GM12878 (cell line): Measurements from ENCODE around the gene CNKSR3. TPM values are rescaled to one million over a fixed set of nuclear protein-coding genes. Genes with fewer than 3 reads are reported as not detected.

ENCODE experiments used
- ATAC-seq: fragments of 200-7000 bp; cut with Tn5 transposase; 3 replicates; pipeline ENCODE4 v1.9.1; 2020; ENCODE audit warnings: mild to moderate bottlenecking, moderate library complexity
- BruUV-seq: library from RNA; stranded (reverse); fragments of 400-500 nt; replicated peaks from 2 replicates; lab custom pipeline; 2021; lab: Mats Ljungman, UMichigan
- CTCF ChIA-PET: fragments of 300-600 bp; sonication (Branson Sonifier 250); formaldehyde crosslinking; extraction: SDS; loops from one replicate; lab custom pipeline; 2021; ENCODE audit warnings: inconsistent platforms; lab: Yijun Ruan, JAX
- POLR2A ChIA-PET: fragments of 350-600 bp; formaldehyde crosslinking; extraction: SDS; loops from one replicate; lab custom pipeline; 2021; ENCODE audit warnings: inconsistent platforms; lab: Charles Lee
- RAD21 ChIA-PET: fragments of 300-600 bp; sonication (Branson Sonifier 250); formaldehyde crosslinking; loops from one replicate; lab custom pipeline; 2023; ENCODE audit warnings: antibody characterized with exemption; ENCODE audit not compliant: unreplicated experiment; lab: Charles Lee
- SMC1A ChIA-PET: fragments of 300-600 bp; sonication (Branson Sonifier 250); formaldehyde crosslinking; loops from one replicate; lab custom pipeline; 2023; ENCODE audit not compliant: unreplicated experiment, uncharacterized antibody; lab: Charles Lee
- DNase-seq: peaks from one replicate; pipeline ENCODE4 v3.0.0-alpha.2; 2011; ENCODE audit warnings: low read depth, low spot score
- FAIRE-seq: peaks from 3 replicates; lab custom pipeline; 2011; peaks lifted over from hg19 to GRCh38; lab: Jason Lieb, UNC
- H2AFZ ChIP-seq: 2 replicates; pipeline ENCODE4 v1.6.0; 2011; ENCODE audit warnings: low read depth, low read length, control low read depth; ENCODE audit not compliant: control insufficient read depth
- H3K27ac ChIP-seq: 2 replicates; pipeline ENCODE4 v1.5.1; 2011; ENCODE audit warnings: control low read depth; ENCODE audit not compliant: control insufficient read depth, insufficient read depth
- H3K27me3 ChIP-seq, 2 experiments: replicated peaks in 1 of 2; 2 replicates each; pipeline versions ENCODE4 v1.6.0 to v1.6.1; 2011; ENCODE audit warnings: low read length in 1 of 2; ENCODE audit not compliant: control insufficient read depth in 2 of 2, insufficient read depth in 2 of 2
- H3K36me3 ChIP-seq, 2 experiments: 2 replicates each; pipeline ENCODE4 v1.5.1; 2011; ENCODE audit warnings: low read length in 1 of 2; ENCODE audit not compliant: control insufficient read depth in 2 of 2, insufficient read depth in 2 of 2
- H3K4me1 ChIP-seq: 2 replicates; pipeline ENCODE4 v1.6.1; 2011; ENCODE audit warnings: mild to moderate bottlenecking, low read length, moderate library complexity, mixed read lengths; ENCODE audit not compliant: control insufficient read depth, insufficient read depth
- H3K4me2 ChIP-seq: 2 replicates; pipeline ENCODE4 v1.6.0; 2011; ENCODE audit warnings: control low read depth; ENCODE audit not compliant: control insufficient read depth, insufficient read depth
- H3K4me3 ChIP-seq: fragments of 200-600 bp; sonication (generic); 2 replicates; pipeline ENCODE4 v1.5.1; 2016
- H3K79me2 ChIP-seq: 2 replicates; pipeline ENCODE4 v1.6.0; 2011; ENCODE audit warnings: low read length; ENCODE audit not compliant: control insufficient read depth, insufficient read depth
- H3K9ac ChIP-seq: 2 replicates; pipeline ENCODE4 v1.8.0; 2011; ENCODE audit warnings: low read length, control low read depth, mixed read lengths; ENCODE audit not compliant: control insufficient read depth, insufficient read depth
- H3K9me3 ChIP-seq: replicated peaks from 3 replicates; pipeline ENCODE4 v1.5.1; 2011; ENCODE audit warnings: mild to moderate bottlenecking, low read length; ENCODE audit not compliant: control insufficient read depth, insufficient read depth
- H4K20me1 ChIP-seq: 2 replicates; pipeline ENCODE4 v1.6.0; 2011; ENCODE audit not compliant: control insufficient read depth, insufficient read depth
- ATF7 ChIP-seq: fragments of 450-650 bp; IDR thresholded peaks from 2 replicates; pipeline ENCODE4 v1.6.1; 2016; ENCODE audit warnings: low read depth, mild to moderate bottlenecking
- CEBPB ChIP-seq, 2 experiments: fragments of 150-350 bp in 1 of 2; IDR thresholded peaks; 2 replicates each; pipeline ENCODE4 v1.6.1; 2012 to 2014; ENCODE audit warnings: low read depth in 2 of 2, low read length in 2 of 2, borderline replicate concordance in 1 of 2, inconsistent platforms in 1 of 2
- CHD4 ChIP-seq: fragments of 200-600 bp; sonication (generic); IDR thresholded peaks from 2 replicates; pipeline ENCODE4 v1.6.1; 2016; ENCODE audit warnings: mild to moderate bottlenecking
- DPF2 ChIP-seq: fragments of 450-650 bp; IDR thresholded peaks from 2 replicates; pipeline ENCODE4 v1.6.1; 2017; ENCODE audit warnings: mild to moderate bottlenecking
- ESRRA ChIP-seq: IDR thresholded peaks from 2 replicates; pipeline ENCODE4 v1.6.1; 2012; ENCODE audit warnings: mild to moderate bottlenecking, low read length, improper control_type of control experiment
- GABPA ChIP-seq: IDR thresholded peaks from 2 replicates; pipeline ENCODE4 v1.6.1; 2014; ENCODE audit warnings: antibody characterized with exemption, low read depth, mild to moderate bottlenecking, inconsistent platforms
- JUND ChIP-seq: IDR thresholded peaks from 2 replicates; pipeline ENCODE4 v1.6.1; 2012; ENCODE audit warnings: low read depth, mild to moderate bottlenecking, low read length, improper control_type of control experiment, moderate library complexity
- MYC ChIP-seq: IDR thresholded peaks from 2 replicates; pipeline ENCODE4 v1.6.1; 2011; ENCODE audit warnings: mild to moderate bottlenecking, low read length, moderate library complexity, inconsistent platforms; ENCODE audit not compliant: insufficient read depth, insufficient replicate concordance, insufficient read length, severe bottlenecking
- PAX5 ChIP-seq: IDR thresholded peaks from 2 replicates; pipeline ENCODE4 v1.6.1; 2011; ENCODE audit warnings: low read depth, low read length, borderline replicate concordance
- SMARCA5 ChIP-seq: fragments of 450-650 bp; IDR thresholded peaks from 2 replicates; pipeline ENCODE4 v1.6.1; 2017; ENCODE audit warnings: mild to moderate bottlenecking
- SRF ChIP-seq, 2 experiments: IDR thresholded peaks; 2 replicates each; pipeline ENCODE4 v1.6.1; 2011; ENCODE audit warnings: low read depth in 2 of 2, low read length in 2 of 2, mild to moderate bottlenecking in 1 of 2, moderate library complexity in 1 of 2
- SUPT20H ChIP-seq: IDR thresholded peaks from 2 replicates; pipeline ENCODE4 v1.6.1; 2011; ENCODE audit warnings: low read depth, mild to moderate bottlenecking, low read length, moderate library complexity, borderline replicate concordance; ENCODE audit not compliant: control insufficient read depth
- YY1 ChIP-seq: IDR thresholded peaks from 2 replicates; pipeline ENCODE4 v1.6.1; 2011; ENCODE audit warnings: low read depth, mild to moderate bottlenecking, low read length
- WGBS: methylation state at CpG from one replicate; pipeline ENCODE4 v1.1.6; 2016; ENCODE audit warnings: low lambda C conversion rate; ENCODE audit not compliant: insufficient replicate concordance, insufficient coverage; ENCODE audit errors: missing lambda C conversion rate; 5-methylcytosine and 5-hydroxymethylcytosine counted together
- in situ Hi-C: fragments of 300-500 bp; cut with MboI; formaldehyde crosslinking; loops from 9 replicates; pipeline ENCODE4 v1.14.3; 2018; ENCODE audit warnings: mixed read lengths
- intact Hi-C: fragments of 100-400 bp; cut with micrococcal nuclease; formaldehyde crosslinking; loops from one replicate; pipeline ENCODE4 v1.14.2; 2022; ENCODE audit not compliant: unreplicated experiment
- polyA plus RNA-seq, 11 experiments: library from polyadenylated mRNA; depleted of rRNA in 4 of 11; unstranded in 6 of 11; stranded (reverse) in 5 of 11; fragments of >200 nt; fragmentation: Nextera tagmentation in 4 of 11; fragmentation: Illumina TruSeq in 1 of 11; extraction: Ambion mirVana in 4 of 11; extraction: Trizol in 1 of 11; gene quantifications; 1 replicate in 1 of 11; 2 replicates in 10 of 11; pipeline versions ENCODE4 v1.2.1 to v1.2.3, GENCODE V29; 2011 to 2016; ENCODE audit warnings: inconsistent platforms in 2 of 11, missing spikeins in 2 of 11, low read depth in 1 of 11
- total RNA-seq, 4 experiments: library from RNA; depleted of rRNA in 3 of 4; stranded (reverse); fragments of >200 nt in 3 of 4; fragmentation: Illumina TruSeq in 1 of 4; extraction: Trizol in 1 of 4; gene quantifications; 2 replicates each; pipeline versions ENCODE4 v1.2.1 to v1.2.3, GENCODE V29; 2013 to 2021
- TF ChIP-seq, protein P1 (sequence below): fragments of 450-650 bp; IDR thresholded peaks from 2 replicates; pipeline ENCODE4 v1.6.1; 2014; ENCODE audit warnings: mild to moderate bottlenecking
- TF ChIP-seq, protein P2 (sequence below): IDR thresholded peaks from 2 replicates; pipeline ENCODE4 v1.6.1; 2012; ENCODE audit warnings: mild to moderate bottlenecking, low read depth, low read length
- TF ChIP-seq, protein P3 (sequence below): fragments of 450-650 bp; formaldehyde crosslinking; IDR thresholded peaks from 2 replicates; pipeline ENCODE4 v1.4.0; 2022; ENCODE audit warnings: mild to moderate bottlenecking, moderate library complexity
- TF ChIP-seq, protein P4 (sequence below): IDR thresholded peaks from 2 replicates; pipeline ENCODE4 v1.6.1; 2011; ENCODE audit warnings: low read depth, mild to moderate bottlenecking, low read length, moderate library complexity, borderline replicate concordance; ENCODE audit errors: extremely low read depth

Gene CNKSR3
- total and polyA plus RNA-seq, 10 of the 15 experiments (the other 5 are each of a cell fraction or from before 2014, with no cell fraction given): under 0.01 to 0.48 (median 0.12) TPM; not detected in 2

DNA sequence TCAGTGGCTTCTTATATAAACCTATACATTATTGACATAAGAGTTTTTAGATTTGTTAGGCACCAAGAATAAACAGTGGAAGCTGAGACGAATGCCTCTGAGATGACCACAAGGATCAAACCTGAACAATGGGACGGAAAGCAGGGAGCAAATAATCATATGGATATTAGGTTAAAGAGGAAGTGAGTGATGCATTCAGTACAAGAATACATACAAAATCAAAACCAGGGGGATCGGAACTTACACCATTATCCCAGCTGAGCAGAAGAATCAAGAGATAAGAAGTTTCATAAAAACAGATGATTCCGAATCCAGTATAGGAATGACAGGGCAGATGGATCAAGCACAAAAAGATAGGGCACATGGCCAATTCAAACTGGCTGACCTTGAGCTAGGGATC, 21.9 kb upstream of the CNKSR3 start:
- BruUV-seq: no TSS peak
- RAD21 ChIA-PET: no interaction called here
- in situ Hi-C loops: no loop called here
- H3K79me2 ChIP-seq: no peaks in the 10 kb centered on the region
- no peak overlapping the region for H3K4me2 ChIP-seq
- H3K9me3 ChIP-seq: no peaks in the 10 kb centered on the region; the same call in 2 of the 3 replicates
- H3K36me3 ChIP-seq: no peaks in the 10 kb centered on the region
- no peak overlapping the region for H3K9ac ChIP-seq
- no peaks in the 10 kb centered on the region for H3K4me1 ChIP-seq
- no peak overlapping the region for H3K4me3 ChIP-seq
- POLR2A ChIA-PET: no interaction called here
- intact Hi-C loops: no loop called here
- TF ChIP-seq SRF (IDR thresholded peaks at IDR 0.05; ENCODE audit: low read depth in 2 of 2, low read length in 2 of 2) (no peak), CHD4 (no peak), ATF7 (no peak), YY1 (no peak), MYC (no peak), CEBPB (IDR thresholded peaks at IDR 0.05; ENCODE audit: borderline replicate concordance in 1 of 2, low read depth in 2 of 2, low read length in 2 of 2) (no peak), GABPA (no peak), PAX5 (no peak), SMARCA5 (no peak), ESRRA (no peak), JUND (no peak), DPF2 (no peak), SUPT20H (no peak)
- TF ChIP-seq, protein P1, sequence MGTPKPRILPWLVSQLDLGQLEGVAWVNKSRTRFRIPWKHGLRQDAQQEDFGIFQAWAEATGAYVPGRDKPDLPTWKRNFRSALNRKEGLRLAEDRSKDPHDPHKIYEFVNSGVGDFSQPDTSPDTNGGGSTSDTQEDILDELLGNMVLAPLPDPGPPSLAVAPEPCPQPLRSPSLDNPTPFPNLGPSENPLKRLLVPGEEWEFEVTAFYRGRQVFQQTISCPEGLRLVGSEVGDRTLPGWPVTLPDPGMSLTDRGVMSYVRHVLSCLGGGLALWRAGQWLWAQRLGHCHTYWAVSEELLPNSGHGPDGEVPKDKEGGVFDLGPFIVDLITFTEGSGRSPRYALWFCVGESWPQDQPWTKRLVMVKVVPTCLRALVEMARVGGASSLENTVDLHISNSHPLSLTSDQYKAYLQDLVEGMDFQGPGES: no peak
- TF ChIP-seq, protein P2, sequence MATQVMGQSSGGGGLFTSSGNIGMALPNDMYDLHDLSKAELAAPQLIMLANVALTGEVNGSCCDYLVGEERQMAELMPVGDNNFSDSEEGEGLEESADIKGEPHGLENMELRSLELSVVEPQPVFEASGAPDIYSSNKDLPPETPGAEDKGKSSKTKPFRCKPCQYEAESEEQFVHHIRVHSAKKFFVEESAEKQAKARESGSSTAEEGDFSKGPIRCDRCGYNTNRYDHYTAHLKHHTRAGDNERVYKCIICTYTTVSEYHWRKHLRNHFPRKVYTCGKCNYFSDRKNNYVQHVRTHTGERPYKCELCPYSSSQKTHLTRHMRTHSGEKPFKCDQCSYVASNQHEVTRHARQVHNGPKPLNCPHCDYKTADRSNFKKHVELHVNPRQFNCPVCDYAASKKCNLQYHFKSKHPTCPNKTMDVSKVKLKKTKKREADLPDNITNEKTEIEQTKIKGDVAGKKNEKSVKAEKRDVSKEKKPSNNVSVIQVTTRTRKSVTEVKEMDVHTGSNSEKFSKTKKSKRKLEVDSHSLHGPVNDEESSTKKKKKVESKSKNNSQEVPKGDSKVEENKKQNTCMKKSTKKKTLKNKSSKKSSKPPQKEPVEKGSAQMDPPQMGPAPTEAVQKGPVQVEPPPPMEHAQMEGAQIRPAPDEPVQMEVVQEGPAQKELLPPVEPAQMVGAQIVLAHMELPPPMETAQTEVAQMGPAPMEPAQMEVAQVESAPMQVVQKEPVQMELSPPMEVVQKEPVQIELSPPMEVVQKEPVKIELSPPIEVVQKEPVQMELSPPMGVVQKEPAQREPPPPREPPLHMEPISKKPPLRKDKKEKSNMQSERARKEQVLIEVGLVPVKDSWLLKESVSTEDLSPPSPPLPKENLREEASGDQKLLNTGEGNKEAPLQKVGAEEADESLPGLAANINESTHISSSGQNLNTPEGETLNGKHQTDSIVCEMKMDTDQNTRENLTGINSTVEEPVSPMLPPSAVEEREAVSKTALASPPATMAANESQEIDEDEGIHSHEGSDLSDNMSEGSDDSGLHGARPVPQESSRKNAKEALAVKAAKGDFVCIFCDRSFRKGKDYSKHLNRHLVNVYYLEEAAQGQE: no peak
- TF ChIP-seq, protein P3, sequence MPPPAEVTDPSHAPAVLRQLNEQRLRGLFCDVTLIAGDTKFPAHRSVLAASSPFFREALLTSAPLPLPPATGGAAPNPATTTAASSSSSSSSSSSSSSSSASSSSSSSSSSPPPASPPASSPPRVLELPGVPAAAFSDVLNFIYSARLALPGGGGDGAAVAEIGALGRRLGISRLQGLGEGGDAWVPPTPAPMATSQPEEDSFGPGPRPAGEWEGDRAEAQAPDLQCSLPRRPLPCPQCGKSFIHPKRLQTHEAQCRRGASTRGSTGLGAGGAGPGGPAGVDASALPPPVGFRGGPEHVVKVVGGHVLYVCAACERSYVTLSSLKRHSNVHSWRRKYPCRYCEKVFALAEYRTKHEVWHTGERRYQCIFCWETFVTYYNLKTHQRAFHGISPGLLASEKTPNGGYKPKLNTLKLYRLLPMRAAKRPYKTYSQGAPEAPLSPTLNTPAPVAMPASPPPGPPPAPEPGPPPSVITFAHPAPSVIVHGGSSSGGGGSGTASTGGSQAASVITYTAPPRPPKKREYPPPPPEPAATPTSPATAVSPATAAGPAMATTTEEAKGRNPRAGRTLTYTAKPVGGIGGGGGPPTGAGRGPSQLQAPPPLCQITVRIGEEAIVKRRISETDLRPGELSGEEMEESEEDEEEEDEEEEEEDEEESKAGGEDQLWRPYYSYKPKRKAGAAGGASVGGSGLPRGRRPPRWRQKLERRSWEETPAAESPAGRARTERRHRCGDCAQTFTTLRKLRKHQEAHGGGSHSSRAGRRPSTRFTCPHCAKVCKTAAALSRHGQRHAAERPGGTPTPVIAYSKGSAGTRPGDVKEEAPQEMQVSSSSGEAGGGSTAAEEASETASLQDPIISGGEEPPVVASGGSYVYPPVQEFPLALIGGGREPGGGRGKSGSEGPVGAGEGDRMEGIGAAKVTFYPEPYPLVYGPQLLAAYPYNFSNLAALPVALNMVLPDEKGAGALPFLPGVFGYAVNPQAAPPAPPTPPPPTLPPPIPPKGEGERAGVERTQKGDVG (CRISPR knock-in tag): no peak
- TF ChIP-seq, protein P4, sequence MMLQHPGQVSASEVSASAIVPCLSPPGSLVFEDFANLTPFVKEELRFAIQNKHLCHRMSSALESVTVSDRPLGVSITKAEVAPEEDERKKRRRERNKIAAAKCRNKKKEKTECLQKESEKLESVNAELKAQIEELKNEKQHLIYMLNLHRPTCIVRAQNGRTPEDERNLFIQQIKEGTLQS: no peak
- TF ChIP-seq, all 136 proteins: peak for 0
- Histone ChIP-seq H3K27me3 (0 out of 4 replicates have a peak, but pooled peaks cover 0 to 3% of the 10 kb centered on the region in 2 experiments), H3K27ac (no peak overlapping the region), H2AFZ (no peak overlapping the region), H4K20me1 (no peaks in the 10 kb centered on the region)
- ChIA-PET CTCF (no interaction called here), SMC1A (interaction anchor here (1.6 kb wide), 1 partner anchor 19 kb away, joined by 4 read pairs; no protein-coding TSS in a partner anchor)
- FAIRE-seq (no peak), ATAC-seq (no peak), DNase-seq (no peak)
- WGBS: 25% methylated on average over 4 of the region's 4 CpGs
